ENCODE results near the gene FDX1. TPM values are rescaled to one million over a fixed set of nuclear protein-coding genes. Genes with fewer than 3 reads are reported as not detected.

Gene FDX1
- total RNA-seq, 1 experiment from 2014 or later, result 14.5 TPM

DNA sequence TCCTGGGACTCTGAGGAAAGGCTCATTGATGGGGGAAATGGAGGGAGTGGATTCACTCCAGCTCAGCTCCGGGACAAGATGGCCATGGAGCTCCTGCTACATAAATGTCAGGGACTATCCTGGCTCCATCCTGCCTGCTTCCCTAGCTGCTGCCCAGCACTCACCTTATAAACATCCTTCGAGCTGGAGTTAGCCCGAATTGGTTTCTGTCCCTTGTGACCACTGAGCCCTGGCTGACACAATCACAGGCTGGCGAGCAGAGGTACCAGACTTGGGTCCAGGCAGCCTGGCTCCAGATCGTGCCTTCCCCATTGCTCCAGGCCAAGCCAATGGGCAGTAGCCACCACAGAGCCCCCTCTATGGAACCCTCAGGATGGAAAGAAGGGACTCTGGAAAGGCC lies 77.6 kb downstream of the FDX1 start:
- RAD21 ChIA-PET (ENCODE audit: low non-redundant PET in 1 of 2, low total read pairs in 2 of 2, uncharacterized antibody in 2 of 2, unreplicated experiment in 2 of 2), result no interaction called here
- POLR2A ChIA-PET, result no interaction called here
- DNase-seq (ENCODE audit: low read depth, low spot score), result no peak
- no peak overlapping the region for H3K4me3 ChIP-seq (replicated peaks in 1 of 2; ENCODE audit: low read depth in 1 of 2, low read length in 2 of 2)
- H3K9me2 ChIP-seq (ENCODE audit: insufficient read depth), result no peaks in the 10 kb centered on the region
- no peaks in the 10 kb centered on the region for H3K79me2 ChIP-seq (ENCODE audit: insufficient read depth, low read length)
- H3K9ac ChIP-seq (ENCODE audit: low read length), result no peak overlapping the region
- H4K20me1 ChIP-seq (ENCODE audit: insufficient read depth), result no peaks in the 10 kb centered on the region
- no peak overlapping the region for H3K4me2 ChIP-seq (ENCODE audit: low read length)
- H3K9me3 ChIP-seq (ENCODE audit: control insufficient read depth in 1 of 2, insufficient read depth in 1 of 2, low read depth in 1 of 2, low read length in 2 of 2), result no peaks in the 10 kb centered on the region
- TF ChIP-seq CBX3 (IDR thresholded peaks at IDR 0.05; ENCODE audit: low read depth) (no peak), RAD21 (IDR thresholded peaks at IDR 0.05; ENCODE audit: low read depth) (no peak), POLR2AphosphoS5 (IDR thresholded peaks at IDR 0.05; ENCODE audit: low read depth, low read length) (no peak), YY1 (IDR thresholded peaks at IDR 0.05; ENCODE audit: extremely low read depth, insufficient replicate concordance, low read depth, low read length) (no peak), EZH2 (IDR thresholded peaks at IDR 0.05) (no peak), SIN3A (IDR thresholded peaks at IDR 0.05; ENCODE audit: low read depth) (no peak), POLR2A (IDR thresholded peaks at IDR 0.05; ENCODE audit: borderline replicate concordance, extremely low read depth, insufficient read depth, insufficient read length) (no peak), ELF1 (IDR thresholded peaks at IDR 0.05; ENCODE audit: borderline replicate concordance, low read depth) (no peak), JUND (IDR thresholded peaks at IDR 0.05) (no peak), CEBPB (IDR thresholded peaks at IDR 0.05; ENCODE audit: low read depth) (no peak), ATF3 (IDR thresholded peaks at IDR 0.05) (no peak), SRF (IDR thresholded peaks at IDR 0.05; ENCODE audit: low read depth) (no peak), MAX (IDR thresholded peaks at IDR 0.05) (no peak), ZFX (IDR thresholded peaks at IDR 0.05) (no peak), TCF7L2 (IDR thresholded peaks at IDR 0.05; ENCODE audit: borderline replicate concordance, extremely low read depth, insufficient read depth, insufficient read length) (no peak), FOSL1 (IDR thresholded peaks at IDR 0.05; ENCODE audit: low read depth) (no peak)
- TF ChIP-seq, protein P1, sequence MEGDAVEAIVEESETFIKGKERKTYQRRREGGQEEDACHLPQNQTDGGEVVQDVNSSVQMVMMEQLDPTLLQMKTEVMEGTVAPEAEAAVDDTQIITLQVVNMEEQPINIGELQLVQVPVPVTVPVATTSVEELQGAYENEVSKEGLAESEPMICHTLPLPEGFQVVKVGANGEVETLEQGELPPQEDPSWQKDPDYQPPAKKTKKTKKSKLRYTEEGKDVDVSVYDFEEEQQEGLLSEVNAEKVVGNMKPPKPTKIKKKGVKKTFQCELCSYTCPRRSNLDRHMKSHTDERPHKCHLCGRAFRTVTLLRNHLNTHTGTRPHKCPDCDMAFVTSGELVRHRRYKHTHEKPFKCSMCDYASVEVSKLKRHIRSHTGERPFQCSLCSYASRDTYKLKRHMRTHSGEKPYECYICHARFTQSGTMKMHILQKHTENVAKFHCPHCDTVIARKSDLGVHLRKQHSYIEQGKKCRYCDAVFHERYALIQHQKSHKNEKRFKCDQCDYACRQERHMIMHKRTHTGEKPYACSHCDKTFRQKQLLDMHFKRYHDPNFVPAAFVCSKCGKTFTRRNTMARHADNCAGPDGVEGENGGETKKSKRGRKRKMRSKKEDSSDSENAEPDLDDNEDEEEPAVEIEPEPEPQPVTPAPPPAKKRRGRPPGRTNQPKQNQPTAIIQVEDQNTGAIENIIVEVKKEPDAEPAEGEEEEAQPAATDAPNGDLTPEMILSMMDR (IDR thresholded peaks at IDR 0.05 in 2 of 3, conservative IDR thresholded peaks at IDR 0.05 in 1 of 3; ENCODE audit: borderline replicate concordance in 1 of 3, insufficient read depth in 1 of 3, low read depth in 2 of 3, low read length in 2 of 3), result no peak
- CTCF ChIA-PET, result no interaction called here
- H2AFZ ChIP-seq (ENCODE audit: low read depth, low read length, poor library complexity, severe bottlenecking), result no peak overlapping the region
- H3K4me1 ChIP-seq (ENCODE audit: control insufficient read depth in 1 of 2, insufficient read depth in 2 of 2, low read length in 2 of 2), result no peaks in the 10 kb centered on the region
- no peaks in the 10 kb centered on the region for H3K27me3 ChIP-seq (ENCODE audit: insufficient read depth, low read length)
- no peak overlapping the region for H3K27ac ChIP-seq (ENCODE audit: low read depth, low read length)
- intact Hi-C loops (cut with micrococcal nuclease), result no loop called here
- ATAC-seq, result no peak
- no peaks in the 10 kb centered on the region for H3K36me3 ChIP-seq (ENCODE audit: control insufficient read depth in 1 of 2, insufficient read depth in 2 of 2, low read length in 2 of 2)
- BruUV-seq (replicated peaks), result no TSS peak

Measured in HCT116 (cell line).